ENCODE results near the gene CEP19. TPM values are rescaled to one million over a fixed set of nuclear protein-coding genes. Genes with fewer than 3 reads are reported as not detected.

Gene CEP19
- total RNA-seq, 3 donors from 2014 or later, result 0.23 to 3.8 (median 0.70) TPM

DNA sequence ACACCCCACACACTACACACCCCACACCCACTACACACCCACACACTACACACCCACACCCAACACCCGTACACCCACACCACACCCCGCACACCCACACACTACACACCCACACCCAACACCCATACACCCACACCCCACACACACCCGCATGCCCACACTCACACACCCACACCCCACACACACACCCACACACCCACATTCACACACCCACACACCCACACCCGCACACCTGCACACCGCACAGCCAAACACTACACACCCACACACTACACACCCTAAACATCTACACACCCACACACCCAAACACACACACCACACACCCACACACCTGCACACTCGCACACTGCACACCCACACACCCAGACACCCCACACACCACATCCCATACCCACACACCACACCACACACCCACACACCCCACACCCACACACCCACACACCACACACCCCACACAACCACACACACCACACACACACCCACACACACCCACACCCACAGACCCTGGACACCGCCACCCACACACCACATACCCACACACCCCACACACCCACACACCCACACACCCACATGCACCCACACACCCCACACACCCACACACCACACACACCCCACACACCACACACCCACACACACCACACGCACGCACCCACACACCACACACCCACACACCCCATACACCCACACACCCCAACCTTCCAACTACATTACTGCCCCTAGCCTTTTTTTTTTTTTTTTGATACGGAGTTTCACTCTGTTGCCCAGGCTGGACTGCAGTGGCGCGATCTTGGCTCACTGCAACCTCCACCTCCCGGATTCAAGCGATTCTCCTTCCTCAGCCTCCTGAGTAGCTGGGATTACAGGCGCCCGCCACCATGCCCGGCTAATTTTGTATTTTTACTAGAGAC lies 16.9 kb downstream of the CEP19 start:
- DNase-seq (no peak), ATAC-seq (no peak)
- intact Hi-C loops (cut with DNase I, micrococcal nuclease), result no loop called here
- H3K4me1 ChIP-seq (ENCODE audit: low read depth), result no peaks in the 10 kb centered on the region
- no peak overlapping the region for H3K4me3 ChIP-seq
- H3K36me3 ChIP-seq (ENCODE audit: low read depth), result no peaks in the 10 kb centered on the region
- TF ChIP-seq, protein P1, sequence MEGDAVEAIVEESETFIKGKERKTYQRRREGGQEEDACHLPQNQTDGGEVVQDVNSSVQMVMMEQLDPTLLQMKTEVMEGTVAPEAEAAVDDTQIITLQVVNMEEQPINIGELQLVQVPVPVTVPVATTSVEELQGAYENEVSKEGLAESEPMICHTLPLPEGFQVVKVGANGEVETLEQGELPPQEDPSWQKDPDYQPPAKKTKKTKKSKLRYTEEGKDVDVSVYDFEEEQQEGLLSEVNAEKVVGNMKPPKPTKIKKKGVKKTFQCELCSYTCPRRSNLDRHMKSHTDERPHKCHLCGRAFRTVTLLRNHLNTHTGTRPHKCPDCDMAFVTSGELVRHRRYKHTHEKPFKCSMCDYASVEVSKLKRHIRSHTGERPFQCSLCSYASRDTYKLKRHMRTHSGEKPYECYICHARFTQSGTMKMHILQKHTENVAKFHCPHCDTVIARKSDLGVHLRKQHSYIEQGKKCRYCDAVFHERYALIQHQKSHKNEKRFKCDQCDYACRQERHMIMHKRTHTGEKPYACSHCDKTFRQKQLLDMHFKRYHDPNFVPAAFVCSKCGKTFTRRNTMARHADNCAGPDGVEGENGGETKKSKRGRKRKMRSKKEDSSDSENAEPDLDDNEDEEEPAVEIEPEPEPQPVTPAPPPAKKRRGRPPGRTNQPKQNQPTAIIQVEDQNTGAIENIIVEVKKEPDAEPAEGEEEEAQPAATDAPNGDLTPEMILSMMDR (IDR thresholded peaks at IDR 0.05), result no peak
- no peaks in the 10 kb centered on the region for H3K9me3 ChIP-seq

DNA sequence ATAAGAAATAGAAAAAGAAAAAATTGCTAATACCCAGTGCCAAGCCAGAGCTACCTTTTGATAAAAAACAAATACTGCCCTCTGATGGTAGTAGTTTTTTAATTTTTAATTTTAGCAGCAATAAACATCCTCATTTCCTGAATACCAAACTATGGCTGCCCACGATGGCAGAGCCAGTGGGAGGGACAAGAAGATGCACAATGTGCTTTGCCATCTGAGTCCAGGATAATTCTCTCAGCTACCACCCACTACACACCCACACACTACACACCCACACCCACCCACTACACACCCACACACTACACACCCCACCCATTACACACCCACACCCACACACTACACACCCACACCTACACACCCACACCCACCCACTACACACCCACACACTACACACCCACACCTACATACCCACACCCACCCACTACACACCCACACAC lies 17.8 kb downstream of the CEP19 start:
- no peak for ATAC-seq
- TF ChIP-seq, protein P1 (IDR thresholded peaks at IDR 0.05), result no peak
- Histone ChIP-seq H3K9me3 (no peaks in the 10 kb centered on the region), H3K36me3 (ENCODE audit: low read depth) (no peaks in the 10 kb centered on the region), H3K4me1 (ENCODE audit: low read depth) (no peaks in the 10 kb centered on the region), H3K4me3 (no peak overlapping the region)
- DNase-seq, result no peak
- intact Hi-C loops (cut with DNase I, micrococcal nuclease), result no loop called here

DNA sequence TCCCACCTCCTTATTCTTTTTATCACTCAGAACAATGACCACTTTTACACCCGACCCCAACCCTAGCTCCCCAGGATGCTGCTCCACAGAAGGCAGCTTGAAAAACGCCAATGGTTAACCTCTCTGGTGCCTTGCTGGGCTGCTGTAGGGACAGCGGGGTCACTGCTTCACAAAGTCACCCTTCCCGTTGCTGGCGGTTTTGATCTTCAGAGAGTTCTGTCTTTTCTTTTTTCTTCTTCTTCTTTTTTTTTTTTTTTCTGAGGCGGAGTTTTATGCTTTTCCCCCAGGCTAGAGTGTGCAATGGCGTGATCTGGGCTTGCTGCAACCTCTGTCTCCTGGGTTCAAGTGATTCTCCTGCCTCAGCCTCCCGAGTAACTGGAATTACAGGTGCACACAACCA lies 20.7 kb downstream of the CEP19 start:
- H3K4me3 ChIP-seq, result no peak overlapping the region
- H3K9me3 ChIP-seq, result no peaks in the 10 kb centered on the region
- DNase-seq (no peak), ATAC-seq (no peak)
- intact Hi-C loops (cut with DNase I, micrococcal nuclease), result no loop called here
- H3K4me1 ChIP-seq (ENCODE audit: low read depth), result no peaks in the 10 kb centered on the region
- no peaks in the 10 kb centered on the region for H3K36me3 ChIP-seq (ENCODE audit: low read depth)
- TF ChIP-seq, protein P1 (IDR thresholded peaks at IDR 0.05), result no peak

DNA sequence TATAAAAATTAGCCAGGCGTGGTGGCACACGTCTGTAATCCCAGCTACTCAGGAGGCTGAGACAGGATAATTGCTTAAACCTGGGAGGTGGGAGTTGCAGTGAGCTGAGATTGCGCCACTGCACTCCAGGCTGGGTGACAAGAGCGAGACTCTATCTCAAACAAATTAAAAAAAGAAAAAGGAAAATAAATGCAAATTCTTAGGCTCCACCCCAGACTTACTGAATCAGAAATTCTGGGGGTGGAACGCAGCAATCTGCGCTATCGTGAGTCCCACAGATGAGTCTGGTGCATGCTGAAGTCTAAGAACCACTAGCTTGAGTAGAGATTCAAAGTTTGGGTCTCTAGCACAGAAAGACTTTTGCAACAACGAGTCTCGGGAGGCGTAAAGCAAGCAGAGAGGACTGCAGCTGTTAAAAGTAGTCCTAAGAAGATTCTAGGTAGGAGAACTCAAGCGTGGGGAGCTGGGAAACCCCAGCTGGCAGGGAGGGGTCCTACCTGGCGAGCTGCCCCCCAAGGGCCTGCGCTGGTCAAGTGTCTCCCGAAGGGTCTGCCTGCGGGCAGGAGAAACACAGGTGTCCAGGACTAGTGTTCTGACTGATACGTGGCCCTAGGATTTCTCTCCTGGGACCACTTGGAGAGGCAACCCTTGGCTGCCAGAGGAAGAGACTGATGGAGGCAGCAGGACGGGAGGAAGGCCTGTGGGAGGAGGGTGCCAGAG lies 21.9 kb downstream of the CEP19 start:
- Histone ChIP-seq H3K4me1 (ENCODE audit: low read depth) (no peaks in the 10 kb centered on the region), H3K36me3 (ENCODE audit: low read depth) (no peaks in the 10 kb centered on the region), H3K9me3 (no peaks in the 10 kb centered on the region), H3K4me3 (no peak overlapping the region)
- TF ChIP-seq, protein P1 (IDR thresholded peaks at IDR 0.05), result no peak
- DNase-seq, result no peak
- ATAC-seq, result no peak
- intact Hi-C loops (cut with DNase I, micrococcal nuclease), result loop anchor here in 1 of 2 donors (5.0 kb wide), 1 partner anchor 83 kb away; no protein-coding TSS in a partner anchor

DNA sequence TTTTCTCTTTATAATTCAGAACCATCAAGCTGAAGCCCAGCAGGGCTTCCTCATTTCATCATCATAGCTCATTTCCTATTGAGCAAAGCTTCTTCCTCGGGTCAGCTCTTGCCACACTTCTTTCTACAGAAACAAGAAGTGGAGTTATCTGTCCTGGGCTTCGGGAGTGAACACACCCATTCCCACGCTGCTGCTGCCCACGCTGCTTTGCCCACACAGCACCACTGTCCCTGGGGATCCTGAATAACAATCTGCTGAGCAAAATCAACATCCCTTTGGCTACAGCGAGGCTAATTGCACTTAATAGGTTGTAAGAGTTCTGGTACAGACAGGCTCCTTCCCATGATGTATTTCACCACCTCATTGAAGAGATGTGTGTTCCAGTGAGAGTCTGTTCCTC lies 23.7 kb downstream of the CEP19 start:
- intact Hi-C loops (cut with DNase I, micrococcal nuclease), result loop anchor here in 1 of 2 donors (5.0 kb wide), 1 partner anchor 81 kb away; no protein-coding TSS in a partner anchor

More for the DNA sequence above, 23.7 kb downstream of the CEP19 start:
- H3K4me1 ChIP-seq (ENCODE audit: low read depth), result peaks cover 4% of the 10 kb centered on the region
- no peaks in the 10 kb centered on the region for H3K36me3 ChIP-seq (ENCODE audit: low read depth)
- ATAC-seq, result peak; percentile 57
- no peaks in the 10 kb centered on the region for H3K9me3 ChIP-seq
- peak in 2 of 3 donors; percentile 24 to 64 for DNase-seq
- TF ChIP-seq, protein P1 (IDR thresholded peaks at IDR 0.05), result no peak
- no peak overlapping the region for H3K4me3 ChIP-seq
